Stimulated activated naive CD8-positive, alpha-beta T cell treated with anti-CD3 and anti-CD28 coated beads, Interleukin-15, Interleukin-2, amounts not matched to agents 100 ng/mL and 50 ng/mL, for 24 hours (primary cell): ENCODE data around the gene DAB2IP.

Source experiments
- H3K27ac Mint-ChIP-seq: one replicate; pipeline ENCODE4 v1.8.0; 2021; ENCODE audit warnings: mild to moderate bottlenecking, mixed read lengths
- H3K27me3 Mint-ChIP-seq: one replicate; pipeline ENCODE4 v1.8.0; 2021; ENCODE audit warnings: mixed read lengths
- H3K36me3 Mint-ChIP-seq: one replicate; pipeline ENCODE4 v1.8.0; 2021; ENCODE audit warnings: low read depth, mixed read lengths
- H3K4me1 Mint-ChIP-seq: one replicate; pipeline ENCODE4 v1.8.0; 2021; ENCODE audit warnings: low read depth, mixed read lengths
- H3K4me3 Mint-ChIP-seq: one replicate; pipeline ENCODE4 v1.8.0; 2021; ENCODE audit warnings: mild to moderate bottlenecking, mixed read lengths
- H3K9me3 Mint-ChIP-seq: one replicate; pipeline ENCODE4 v1.8.0; 2021; ENCODE audit warnings: mixed read lengths

Gene DAB2IP

GRCh38 chr9:121674952-121675351, 23.5 kb downstream of the DAB2IP start:
- H3K27me3 Mint-ChIP-seq = peaks cover 5% of the 10 kb centered on the region

GRCh38 chr9:121675381-121675780, 23.9 kb downstream of the DAB2IP start:
- Mint-ChIP-seq H3K4me3 (no peak overlapping the region), H3K9me3 (no peaks in the 10 kb centered on the region), H3K36me3 (no peaks in the 10 kb centered on the region), H3K27ac (no peak overlapping the region), H3K4me1 (no peaks in the 10 kb centered on the region), H3K27me3 (peaks cover 3% of the 10 kb centered on the region)

More at GRCh38 chr9:121674952-121675351, 23.5 kb downstream of the DAB2IP start:
- no peaks in the 10 kb centered on the region for H3K36me3 Mint-ChIP-seq
- H3K4me1 Mint-ChIP-seq = no peaks in the 10 kb centered on the region
- no peaks in the 10 kb centered on the region for H3K9me3 Mint-ChIP-seq
- H3K27ac Mint-ChIP-seq = no peak overlapping the region
- no peak overlapping the region for H3K4me3 Mint-ChIP-seq

GRCh38 chr9:121675969-121676822, 24.8 kb downstream of the DAB2IP start:
- no peaks in the 10 kb centered on the region for H3K36me3 Mint-ChIP-seq

GRCh38 chr9:121676926-121677325, 25.5 kb downstream of the DAB2IP start:
- Mint-ChIP-seq H3K9me3 (no peaks in the 10 kb centered on the region), H3K4me1 (no peaks in the 10 kb centered on the region), H3K27me3 (peaks cover 3% of the 10 kb centered on the region), H3K36me3 (no peaks in the 10 kb centered on the region), H3K27ac (no peak overlapping the region), H3K4me3 (no peak overlapping the region)

More at GRCh38 chr9:121675969-121676822, 24.8 kb downstream of the DAB2IP start:
- no peaks in the 10 kb centered on the region for H3K9me3 Mint-ChIP-seq
- peaks cover 3% of the 10 kb centered on the region for H3K27me3 Mint-ChIP-seq
- no peak overlapping the region for H3K27ac Mint-ChIP-seq
- H3K4me3 Mint-ChIP-seq = no peak overlapping the region
- no peaks in the 10 kb centered on the region for H3K4me1 Mint-ChIP-seq

GRCh38 chr9:121678501-121679022, 27.1 kb downstream of the DAB2IP start:
- Mint-ChIP-seq H3K4me1 (no peaks in the 10 kb centered on the region), H3K27me3 (peaks cover 2% of the 10 kb centered on the region), H3K4me3 (no peak overlapping the region), H3K27ac (no peak overlapping the region), H3K36me3 (no peaks in the 10 kb centered on the region), H3K9me3 (no peaks in the 10 kb centered on the region)

- Mint-ChIP-seq H3K4me3 (no peak overlapping the region), H3K36me3 (no peaks in the 10 kb centered on the region), H3K27ac (no peak overlapping the region), H3K9me3 (no peaks in the 10 kb centered on the region), H3K4me1 (no peaks in the 10 kb centered on the region), H3K27me3 (peaks cover 5% of the 10 kb centered on the region)
Measured at GRCh38 chr9:121679901-121680635, 28.6 kb downstream of the DAB2IP start.

- Mint-ChIP-seq H3K27me3 (peaks cover 5% of the 10 kb centered on the region), H3K36me3 (no peaks in the 10 kb centered on the region), H3K9me3 (no peaks in the 10 kb centered on the region), H3K27ac (no peak overlapping the region), H3K4me3 (no peak overlapping the region), H3K4me1 (no peaks in the 10 kb centered on the region)
Measured at GRCh38 chr9:121681404-121681803, 30.0 kb downstream of the DAB2IP start.

GRCh38 chr9:121682201-121682600, 30.8 kb downstream of the DAB2IP start:
- Mint-ChIP-seq H3K36me3 (no peaks in the 10 kb centered on the region), H3K4me1 (no peaks in the 10 kb centered on the region), H3K9me3 (no peaks in the 10 kb centered on the region), H3K27ac (no peak overlapping the region), H3K4me3 (no peak overlapping the region), H3K27me3 (peaks cover 10% of the 10 kb centered on the region)

- Mint-ChIP-seq H3K36me3 (no peaks in the 10 kb centered on the region), H3K27ac (no peak overlapping the region), H3K27me3 (peaks cover 10% of the 10 kb centered on the region), H3K4me3 (no peak overlapping the region), H3K9me3 (no peaks in the 10 kb centered on the region), H3K4me1 (no peaks in the 10 kb centered on the region)
Measured at GRCh38 chr9:121682926-121683515, 31.6 kb downstream of the DAB2IP start.

- no peaks in the 10 kb centered on the region for H3K9me3 Mint-ChIP-seq
- H3K27ac Mint-ChIP-seq = no peak overlapping the region
- no peaks in the 10 kb centered on the region for H3K36me3 Mint-ChIP-seq
- H3K27me3 Mint-ChIP-seq = peaks cover 10% of the 10 kb centered on the region
- H3K4me1 Mint-ChIP-seq = no peaks in the 10 kb centered on the region
- no peak overlapping the region for H3K4me3 Mint-ChIP-seq
Measured at GRCh38 chr9:121683652-121684051, 32.2 kb downstream of the DAB2IP start.

- H3K9me3 Mint-ChIP-seq = no peaks in the 10 kb centered on the region
- H3K27ac Mint-ChIP-seq = no peak overlapping the region
- no peaks in the 10 kb centered on the region for H3K36me3 Mint-ChIP-seq
- no peak overlapping the region for H3K4me3 Mint-ChIP-seq
- H3K27me3 Mint-ChIP-seq = peaks cover 10% of the 10 kb centered on the region
- no peaks in the 10 kb centered on the region for H3K4me1 Mint-ChIP-seq
Measured at GRCh38 chr9:121684381-121685145, 33.1 kb downstream of the DAB2IP start.

- Mint-ChIP-seq H3K4me3 (no peak overlapping the region), H3K9me3 (no peaks in the 10 kb centered on the region), H3K27me3 (peaks cover 10% of the 10 kb centered on the region), H3K27ac (no peak overlapping the region), H3K36me3 (no peaks in the 10 kb centered on the region), H3K4me1 (no peaks in the 10 kb centered on the region)
Measured at GRCh38 chr9:121685146-121685794, 33.8 kb downstream of the DAB2IP start.

- Mint-ChIP-seq H3K27ac (no peak overlapping the region), H3K9me3 (no peaks in the 10 kb centered on the region), H3K4me3 (no peak overlapping the region), H3K27me3 (peaks cover 10% of the 10 kb centered on the region), H3K36me3 (no peaks in the 10 kb centered on the region), H3K4me1 (no peaks in the 10 kb centered on the region)
Measured at GRCh38 chr9:121685795-121686377, 34.5 kb downstream of the DAB2IP start.
